ENCODE measurements around the gene VEZF1. TPM values are rescaled to one million over a fixed set of nuclear protein-coding genes. Genes with fewer than 3 reads are reported as not detected.

The VEZF1 gene
- 21.9 and 26.0 TPM in 2 replicates for total RNA-seq

GRCh38 chr17:57987581-57988300 lies at the start of gene VEZF1:
Gene VEZF1 (minus strand): TSS chr17:57988254. CDS start chr17:57988111, 143 bp downstream.

GRCh38 chr17:58006924-58007780 lies 19.1 kb upstream of the VEZF1 start, which contains the start of gene SRSF1:
Gene SRSF1 (minus strand): TSS chr17:58007246. CDS start chr17:58007137, 109 bp downstream.

DNA sequence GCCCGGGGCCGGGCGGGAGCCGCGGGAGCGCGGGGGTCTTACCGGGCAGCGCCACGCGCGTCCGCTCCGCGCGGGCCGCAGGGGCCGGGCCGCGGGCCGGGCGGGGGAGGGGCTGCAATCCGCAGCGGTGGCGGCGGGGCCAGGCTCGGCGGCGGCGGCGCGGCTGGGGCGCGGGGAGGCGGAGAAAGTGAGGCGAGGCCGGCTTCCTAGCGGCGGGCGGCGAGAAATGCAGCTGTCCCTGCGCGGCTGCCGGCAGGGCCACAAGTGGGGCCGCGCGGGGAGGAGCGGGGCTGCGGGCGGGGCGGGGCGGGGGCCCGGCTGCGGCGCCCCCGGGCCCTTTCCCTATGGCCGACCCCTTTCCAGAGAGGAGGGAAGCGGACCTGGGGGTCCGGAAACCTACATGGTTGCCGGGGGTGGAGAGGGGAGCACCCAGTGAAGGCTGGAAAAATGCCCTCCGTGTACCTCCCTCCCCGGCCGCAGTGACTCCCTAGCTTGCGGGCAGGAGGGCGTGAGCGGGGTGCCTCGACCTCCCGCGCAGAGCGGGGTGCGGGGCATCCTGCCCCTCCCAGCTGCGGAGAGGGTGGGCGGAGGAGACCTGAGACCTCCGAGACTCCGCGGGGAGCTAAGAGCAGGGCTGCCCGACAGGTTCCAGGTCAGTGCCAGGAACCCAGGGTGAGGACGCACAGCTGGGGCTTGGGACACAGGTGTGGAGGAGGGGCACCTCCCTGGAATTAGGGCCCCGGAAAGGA lies 32.7 kb downstream of the VEZF1 start, which contains the start of gene CUEDC1:
Gene CUEDC1, minus strand, starts transcription at position 230 of the 749 bp plus-strand sequence. CDS start 69,848 bp downstream, outside the sequence.

Other genes with a start within 250 kb of the VEZF1 start
- gene CCDC182, start 243.0 kb downstream of the VEZF1 start, total RNA-seq = not detected in 2 replicates
- 24.3 and 38.6 TPM in 2 replicates for gene MRPS23, start 138.2 kb downstream of the VEZF1 start, total RNA-seq
- 5.8 and 6.0 TPM in 2 replicates for gene CUEDC1, start 32.8 kb downstream of the VEZF1 start, total RNA-seq
- gene SRSF1, start 19.0 kb upstream of the VEZF1 start, total RNA-seq = 184 and 215 TPM in 2 replicates
- 10.1 and 17.7 TPM in 2 replicates for gene DYNLL2, start 95.2 kb upstream of the VEZF1 start, total RNA-seq
- gene OR4D1, start 160.1 kb upstream of the VEZF1 start, total RNA-seq = not detected in 2 replicates
- gene OR4D2, start 178.7 kb upstream of the VEZF1 start, total RNA-seq = under 0.01 TPM in 1 of 2 replicates, not detected in the other
- gene EPX, start 204.5 kb upstream of the VEZF1 start, total RNA-seq = not detected in 2 replicates
- gene MKS1, start 231.0 kb upstream of the VEZF1 start, total RNA-seq = 8.9 and 9.4 TPM in 2 replicates